IgD-negative memory B cell (primary cell): Measurements from ENCODE around the gene RAB6B. TPM values are rescaled to one million over a fixed set of nuclear protein-coding genes. Genes with fewer than 3 reads are reported as not detected.

Experiments used
- H3K27ac Mint-ChIP-seq, 3 donors: one replicate each; pipeline ENCODE4 v1.8.0; 2020 to 2022; ENCODE audit warnings: mild to moderate bottlenecking in 3 of 3, mixed read lengths in 3 of 3, moderate library complexity in 1 of 3
- H3K27me3 Mint-ChIP-seq: one replicate; pipeline ENCODE4 v1.8.0; 2021; ENCODE audit warnings: mixed read lengths
- H3K36me3 Mint-ChIP-seq: one replicate; pipeline ENCODE4 v1.8.0; 2020; ENCODE audit warnings: mild to moderate bottlenecking, mixed read lengths
- H3K4me1 Mint-ChIP-seq, 3 donors: one replicate each; pipeline ENCODE4 v1.8.0; 2020 to 2022; ENCODE audit warnings: mixed read lengths in 3 of 3, mild to moderate bottlenecking in 1 of 3
- H3K4me3 Mint-ChIP-seq, 4 donors: one replicate each; pipeline ENCODE4 v1.8.0; 2020 to 2022; ENCODE audit warnings: mild to moderate bottlenecking in 4 of 4, mixed read lengths in 4 of 4, moderate library complexity in 3 of 4
- H3K9me3 Mint-ChIP-seq, 3 donors: one replicate each; pipeline ENCODE4 v1.8.0; 2020 to 2021; ENCODE audit warnings: mixed read lengths in 3 of 3, mild to moderate bottlenecking in 1 of 3
- polyA plus RNA-seq: library from polyadenylated mRNA; unstranded; fragments of 300-500 nt; fragmentation: Illumina TruSeq; gene quantifications from one replicate; pipeline ENCODE4 v1.2.3, GENCODE V29; 2021

RAB6B gene
- polyA plus RNA-seq, 1 donor from 2014 or later: 0.36 TPM

DNA sequence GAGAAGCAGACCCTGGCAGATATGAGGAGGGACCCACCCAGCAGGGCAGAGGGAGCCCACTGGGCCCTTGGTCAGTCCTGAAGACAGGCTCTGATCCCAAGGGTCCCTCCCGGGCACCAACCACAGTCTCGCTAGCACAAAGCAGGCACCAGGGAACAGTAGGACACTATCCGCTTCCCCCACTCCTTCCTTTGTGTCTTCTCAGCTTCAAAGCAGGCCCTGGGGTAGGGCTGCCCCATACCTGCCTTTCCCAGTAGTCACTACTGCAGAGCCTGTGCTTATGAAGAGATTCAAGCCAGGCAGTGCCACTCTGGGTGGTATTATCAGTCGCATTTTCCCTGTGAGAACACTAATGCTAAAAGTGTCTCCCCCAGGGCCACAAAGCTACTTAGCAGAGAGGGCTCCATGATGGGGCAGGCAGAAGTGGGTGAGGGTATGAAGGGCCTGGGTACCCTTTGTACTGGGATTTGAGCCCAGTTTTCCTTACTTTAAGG, 57.3 kb downstream of the RAB6B start:
- no peaks in the 10 kb centered on the region for H3K27me3 Mint-ChIP-seq
- no peak overlapping the region for H3K4me3 Mint-ChIP-seq

DNA sequence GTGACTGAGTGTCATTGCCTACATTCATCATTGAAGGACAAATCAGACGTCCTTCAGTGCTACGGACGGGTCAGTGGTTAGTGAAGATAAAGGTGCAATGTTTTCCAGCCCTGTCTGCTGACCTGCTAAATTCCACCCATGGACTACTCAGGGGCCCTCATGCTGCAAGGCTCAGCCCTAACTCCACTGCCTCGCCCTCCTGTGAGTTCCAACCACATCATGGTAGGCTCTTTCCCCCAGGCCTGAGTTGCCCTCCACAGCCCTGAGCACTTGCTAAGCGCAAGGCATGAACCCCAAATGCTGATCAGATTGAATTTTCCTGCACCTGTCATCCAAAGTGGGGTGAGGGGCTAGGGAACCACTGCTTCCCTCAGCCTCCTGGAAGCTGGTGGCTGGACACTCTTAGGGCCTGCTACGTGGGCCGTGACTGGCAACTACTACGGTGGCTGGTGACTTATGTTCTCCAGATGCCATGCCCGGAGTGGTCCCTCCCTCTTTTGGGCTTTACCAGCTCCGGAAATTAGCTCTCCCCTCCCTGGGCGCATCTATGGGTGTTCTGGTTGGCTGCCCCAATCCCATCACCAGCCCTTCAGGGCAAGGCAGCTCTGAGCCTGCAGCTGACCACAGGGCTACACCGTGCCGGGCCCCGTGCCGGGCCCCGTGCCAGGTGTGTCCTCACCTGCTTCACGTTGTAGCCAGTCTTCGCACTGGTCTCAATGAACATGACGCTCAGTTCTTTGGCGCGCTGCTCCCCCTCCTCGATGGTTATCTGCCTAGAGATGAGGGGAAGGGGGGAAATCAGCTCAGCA, 58.0 kb downstream of the RAB6B start:
- Mint-ChIP-seq H3K27me3 (no peaks in the 10 kb centered on the region), H3K4me3 (no peak overlapping the region), H3K27ac (no peak overlapping the region), H3K9me3 (no peaks in the 10 kb centered on the region), H3K36me3 (no peaks in the 10 kb centered on the region), H3K4me1 (no peaks in the 10 kb centered on the region)

More for the DNA sequence above, 57.3 kb downstream of the RAB6B start:
- no peak overlapping the region for H3K27ac Mint-ChIP-seq
- no peaks in the 10 kb centered on the region for H3K36me3 Mint-ChIP-seq
- no peaks in the 10 kb centered on the region for H3K4me1 Mint-ChIP-seq
- H3K9me3 Mint-ChIP-seq: no peaks in the 10 kb centered on the region

DNA sequence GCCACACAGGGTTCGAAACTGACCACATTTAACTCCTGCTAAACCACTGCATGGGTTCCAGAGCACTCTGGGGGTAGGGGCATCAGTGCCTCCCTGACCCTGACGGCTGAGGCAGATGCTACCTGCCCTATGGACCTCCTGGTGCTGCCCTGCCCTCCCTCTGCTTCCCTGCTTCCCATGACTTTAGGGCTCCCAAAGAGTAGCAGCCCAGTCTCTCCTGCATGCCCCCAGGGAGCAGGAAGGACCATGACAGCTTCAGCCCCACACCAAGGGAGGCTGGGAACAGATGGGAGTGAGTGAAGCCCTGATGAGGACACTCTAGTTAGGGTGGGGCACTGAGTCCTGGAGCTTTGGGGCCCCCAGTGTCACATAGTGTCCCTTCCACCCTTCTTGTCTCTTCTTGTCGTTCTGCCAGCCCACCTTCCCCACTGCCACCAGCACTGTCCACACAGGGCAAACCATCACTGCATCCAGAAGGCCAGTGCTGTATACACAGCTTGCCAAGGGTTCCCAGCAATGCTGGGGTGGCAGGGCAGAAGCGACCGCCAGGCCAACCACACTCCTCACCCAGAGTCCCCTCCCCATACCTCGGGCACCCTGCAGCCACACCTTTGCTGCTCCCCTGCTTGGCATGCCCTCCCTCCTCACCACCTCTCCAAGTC, 59.1 kb downstream of the RAB6B start:
- H3K4me3 Mint-ChIP-seq: no peak overlapping the region
- H3K27ac Mint-ChIP-seq: peak overlapping the region in 1 of 3 donors; percentile 47
- H3K27me3 Mint-ChIP-seq: no peaks in the 10 kb centered on the region
- no peaks in the 10 kb centered on the region for H3K36me3 Mint-ChIP-seq
- H3K9me3 Mint-ChIP-seq: no peaks in the 10 kb centered on the region
- no peaks in the 10 kb centered on the region for H3K4me1 Mint-ChIP-seq

DNA sequence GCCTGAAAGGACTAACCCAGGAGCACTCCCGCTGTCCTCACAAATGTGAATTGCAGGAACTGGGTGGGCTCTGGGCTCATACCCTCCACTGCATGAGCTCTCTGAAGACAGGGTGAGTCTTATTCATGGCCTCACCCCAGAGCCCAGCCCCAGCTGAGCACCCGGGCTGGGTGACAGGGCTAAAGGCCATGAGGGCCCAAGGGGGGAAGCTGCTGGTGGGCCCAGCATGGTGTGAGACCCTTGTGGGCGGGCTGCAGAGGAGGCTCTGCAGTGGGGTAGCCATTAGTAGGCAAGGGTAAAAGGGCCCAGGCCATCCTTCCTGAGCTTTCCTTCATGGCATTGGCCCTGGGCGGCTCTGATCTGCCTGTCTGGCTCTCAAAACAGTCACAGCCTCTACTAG, 59.7 kb downstream of the RAB6B start:
- Mint-ChIP-seq H3K4me3 (no peak overlapping the region), H3K27me3 (no peaks in the 10 kb centered on the region), H3K36me3 (no peaks in the 10 kb centered on the region), H3K27ac (no peak overlapping the region), H3K9me3 (no peaks in the 10 kb centered on the region), H3K4me1 (no peaks in the 10 kb centered on the region)

DNA sequence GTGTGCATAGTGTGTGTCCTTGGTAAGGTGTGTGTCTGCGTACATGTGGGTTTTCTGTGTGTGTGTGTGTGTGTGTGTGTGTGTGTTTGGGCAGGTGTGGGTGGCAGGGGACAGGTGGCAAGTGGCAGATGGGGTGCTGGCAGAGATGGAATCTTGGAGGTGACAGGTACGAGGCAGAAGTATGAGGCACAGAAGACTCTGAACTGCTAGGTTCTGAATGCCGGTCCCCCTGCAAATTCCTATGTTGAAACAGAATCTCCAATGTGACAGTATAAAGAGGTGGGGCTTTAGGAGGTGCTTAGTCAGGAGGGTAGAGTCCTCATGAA, 60.3 kb downstream of the RAB6B start:
- H3K27me3 Mint-ChIP-seq: no peaks in the 10 kb centered on the region
- no peaks in the 10 kb centered on the region for H3K4me1 Mint-ChIP-seq
- no peaks in the 10 kb centered on the region for H3K36me3 Mint-ChIP-seq
- no peak overlapping the region for H3K4me3 Mint-ChIP-seq
- no peaks in the 10 kb centered on the region for H3K9me3 Mint-ChIP-seq
- H3K27ac Mint-ChIP-seq: no peak overlapping the region

DNA sequence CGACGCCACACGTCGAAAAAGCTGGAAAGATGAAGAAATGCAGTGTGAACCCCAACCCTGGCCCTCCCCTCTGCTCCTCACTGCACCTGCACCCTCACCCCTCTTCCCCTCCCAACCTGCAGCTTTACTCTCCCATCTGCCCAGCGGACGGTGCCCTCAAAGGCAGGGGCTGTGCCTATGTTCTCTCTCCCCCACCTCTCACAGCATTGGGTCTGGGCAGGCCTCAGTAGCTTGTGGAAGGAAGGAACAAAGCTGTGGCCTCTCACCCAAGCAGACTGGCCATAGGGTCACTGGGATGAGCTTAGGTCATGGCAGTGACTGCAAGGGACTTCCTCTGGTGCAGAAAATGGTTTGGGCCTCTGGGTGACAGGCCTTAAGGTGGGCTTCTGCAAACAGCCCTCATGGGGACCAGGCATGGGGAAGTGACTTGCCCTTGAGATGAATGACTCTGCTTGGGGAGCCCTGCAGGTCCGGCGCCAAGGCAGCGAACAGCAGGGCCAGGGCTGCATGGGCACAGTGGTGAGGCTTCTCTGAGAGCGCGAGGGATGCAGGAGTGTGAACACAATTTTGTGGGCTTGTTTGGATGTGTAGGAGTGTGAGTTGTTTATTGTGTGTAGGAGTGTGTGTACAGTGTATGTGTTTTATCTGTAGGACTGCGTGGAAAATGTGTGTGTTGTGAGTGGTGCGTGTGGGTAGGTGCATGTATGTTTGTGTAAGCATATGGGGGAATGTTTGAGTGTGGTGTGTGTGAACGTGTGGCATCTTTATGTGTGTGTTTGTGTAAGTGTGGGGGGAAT, 60.9 kb downstream of the RAB6B start:
- Mint-ChIP-seq H3K27ac (no peak overlapping the region), H3K4me1 (no peaks in the 10 kb centered on the region), H3K4me3 (no peak overlapping the region), H3K36me3 (no peaks in the 10 kb centered on the region), H3K9me3 (no peaks in the 10 kb centered on the region), H3K27me3 (no peaks in the 10 kb centered on the region)

DNA sequence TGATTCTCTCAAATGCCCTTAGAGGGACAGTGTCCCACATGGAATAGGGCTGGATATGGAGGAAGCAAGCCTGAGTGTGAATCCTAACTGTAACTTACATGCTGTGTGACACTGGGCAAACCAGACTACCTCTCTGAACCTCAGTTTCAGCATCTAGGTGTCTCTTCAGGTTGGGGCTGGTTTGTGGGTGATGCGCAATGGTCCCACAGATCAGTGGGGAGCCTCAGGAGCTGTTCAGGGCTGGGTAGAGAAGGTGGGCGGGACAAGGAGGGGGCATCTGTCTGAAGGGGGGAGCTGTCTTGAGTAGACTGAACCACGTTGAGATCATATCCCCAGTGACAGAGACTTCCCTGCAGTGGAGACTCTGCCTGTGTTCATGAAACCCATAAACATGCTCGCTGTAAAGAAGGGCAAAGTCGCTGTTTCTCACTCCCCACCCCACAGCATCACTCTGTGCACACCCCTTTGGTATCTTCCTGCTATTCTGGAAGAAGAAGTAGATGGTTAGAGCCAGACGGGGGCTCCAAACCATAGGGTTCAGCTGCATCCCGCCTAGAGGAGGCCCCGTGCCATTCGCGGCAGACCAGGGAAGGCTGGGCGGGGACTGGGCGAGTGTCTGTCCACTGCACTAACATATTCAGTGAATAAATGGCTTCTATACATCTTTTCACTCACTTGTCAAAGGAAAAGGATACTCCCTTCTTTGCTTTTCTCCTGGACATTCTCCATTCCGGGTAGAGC, 61.6 kb downstream of the RAB6B start:
- Mint-ChIP-seq H3K27ac (no peak overlapping the region), H3K27me3 (no peaks in the 10 kb centered on the region), H3K4me3 (no peak overlapping the region)

DNA sequence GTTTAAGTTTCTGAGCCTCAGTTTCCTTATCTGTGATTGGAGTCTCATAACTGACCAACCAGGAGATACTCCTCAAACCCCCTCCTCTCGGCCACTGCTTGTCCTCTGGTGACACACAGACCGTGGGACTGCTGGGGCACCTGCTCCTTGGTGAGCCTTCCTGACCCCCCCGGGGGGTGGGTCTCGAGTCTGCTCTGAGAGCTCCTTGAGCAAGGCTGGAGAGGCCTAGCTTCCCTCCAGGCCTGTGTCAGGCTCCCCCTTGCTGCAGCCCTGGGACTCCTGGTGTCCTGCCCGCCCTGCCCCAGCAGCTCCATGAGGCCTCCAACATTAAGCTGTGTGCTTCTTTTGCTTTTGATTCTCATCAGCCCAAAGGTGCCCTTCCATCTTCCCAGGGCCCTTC, 62.4 kb downstream of the RAB6B start:
- no peaks in the 10 kb centered on the region for H3K27me3 Mint-ChIP-seq
- H3K27ac Mint-ChIP-seq: no peak overlapping the region
- no peaks in the 10 kb centered on the region for H3K9me3 Mint-ChIP-seq
- no peak overlapping the region for H3K4me3 Mint-ChIP-seq
- no peaks in the 10 kb centered on the region for H3K4me1 Mint-ChIP-seq
- H3K36me3 Mint-ChIP-seq: no peaks in the 10 kb centered on the region

More for the DNA sequence above, 61.6 kb downstream of the RAB6B start:
- Mint-ChIP-seq H3K4me1 (no peaks in the 10 kb centered on the region), H3K36me3 (no peaks in the 10 kb centered on the region), H3K9me3 (no peaks in the 10 kb centered on the region)

DNA sequence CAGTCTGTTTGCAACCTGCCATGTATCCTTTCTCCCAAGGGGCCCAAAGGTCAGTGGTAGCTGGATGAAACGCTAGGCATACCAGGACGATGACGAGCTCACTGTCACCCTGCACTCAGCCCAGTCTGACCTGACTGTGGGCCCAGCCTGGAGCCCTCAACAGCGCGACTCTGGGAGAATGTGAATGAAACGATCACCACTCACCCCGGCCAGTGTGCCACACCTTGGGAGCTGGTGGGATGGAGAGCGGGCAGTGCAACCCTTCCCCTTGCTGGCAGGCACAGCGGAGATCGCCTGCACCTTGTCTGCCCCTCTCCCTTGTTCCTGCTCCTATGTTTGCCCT, 62.9 kb downstream of the RAB6B start:
- Mint-ChIP-seq H3K27ac (no peak overlapping the region), H3K9me3 (no peaks in the 10 kb centered on the region), H3K27me3 (no peaks in the 10 kb centered on the region), H3K4me3 (no peak overlapping the region), H3K36me3 (no peaks in the 10 kb centered on the region), H3K4me1 (no peaks in the 10 kb centered on the region)

DNA sequence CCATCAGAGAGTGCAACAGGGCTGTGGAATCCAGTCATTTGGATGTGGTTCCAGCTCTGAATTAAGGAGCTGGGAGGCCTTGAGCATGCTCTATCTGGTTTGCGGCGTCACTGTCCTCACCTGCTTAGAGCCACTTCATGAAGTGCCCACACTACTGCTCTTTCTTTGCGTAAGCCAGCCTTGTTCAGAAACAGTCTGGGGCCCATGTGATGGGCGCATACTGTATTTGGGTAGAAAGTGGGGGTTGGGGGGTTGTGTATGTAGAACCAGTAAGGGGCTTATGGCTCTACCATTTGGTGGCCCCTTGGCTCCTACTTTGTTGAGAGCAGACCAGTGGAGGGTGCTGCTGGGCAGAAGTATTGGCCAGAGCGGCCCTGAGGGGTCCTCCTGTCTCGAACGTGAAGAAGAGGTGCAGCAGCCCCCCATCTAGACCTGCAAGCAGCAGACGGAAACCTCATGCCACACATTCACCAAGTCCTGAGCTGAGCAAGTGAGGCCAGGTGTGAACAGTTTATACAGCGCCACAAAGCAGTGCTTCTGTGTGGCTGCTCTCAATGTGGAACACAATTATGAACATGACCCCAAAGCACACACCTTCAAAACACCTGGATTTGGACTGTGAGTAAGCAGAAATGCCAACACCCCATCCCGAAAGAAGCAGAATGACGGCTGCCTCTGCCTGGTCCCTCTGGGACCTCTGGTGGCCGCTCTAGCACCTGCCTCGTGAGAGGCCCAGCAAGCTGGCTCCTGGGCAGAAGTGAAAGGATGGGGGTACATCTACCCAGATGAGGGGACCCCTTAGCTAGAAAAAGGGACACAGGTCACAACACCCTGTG, 63.5 kb downstream of the RAB6B start:
- Mint-ChIP-seq H3K4me1 (no peaks in the 10 kb centered on the region), H3K27ac (no peak overlapping the region), H3K4me3 (no peak overlapping the region), H3K36me3 (no peaks in the 10 kb centered on the region), H3K9me3 (no peaks in the 10 kb centered on the region), H3K27me3 (no peaks in the 10 kb centered on the region)

DNA sequence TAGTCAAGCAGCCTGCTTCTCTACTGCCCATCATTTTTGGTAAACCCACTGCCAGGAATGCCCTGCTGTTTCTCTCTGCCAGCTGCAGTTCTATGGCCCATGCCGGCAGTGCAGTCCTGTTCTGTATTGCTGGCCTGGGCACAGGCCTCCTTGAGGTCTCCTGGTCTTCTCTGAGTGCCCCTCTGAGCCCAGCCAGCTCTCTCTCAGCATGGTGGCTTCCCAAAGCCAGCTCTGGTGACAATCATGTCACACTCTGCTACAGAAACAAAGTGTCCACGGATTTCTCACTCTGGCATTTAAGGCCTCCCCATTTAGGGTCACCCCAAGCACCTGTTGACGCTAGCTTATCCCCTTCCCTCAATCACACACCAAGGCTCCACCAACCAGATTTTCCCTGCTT, 65.6 kb downstream of the RAB6B start:
- no peak overlapping the region for H3K4me3 Mint-ChIP-seq
- no peaks in the 10 kb centered on the region for H3K9me3 Mint-ChIP-seq
- no peaks in the 10 kb centered on the region for H3K27me3 Mint-ChIP-seq
- no peak overlapping the region for H3K27ac Mint-ChIP-seq
- H3K4me1 Mint-ChIP-seq: no peaks in the 10 kb centered on the region
- peaks cover 4% of the 10 kb centered on the region for H3K36me3 Mint-ChIP-seq

DNA sequence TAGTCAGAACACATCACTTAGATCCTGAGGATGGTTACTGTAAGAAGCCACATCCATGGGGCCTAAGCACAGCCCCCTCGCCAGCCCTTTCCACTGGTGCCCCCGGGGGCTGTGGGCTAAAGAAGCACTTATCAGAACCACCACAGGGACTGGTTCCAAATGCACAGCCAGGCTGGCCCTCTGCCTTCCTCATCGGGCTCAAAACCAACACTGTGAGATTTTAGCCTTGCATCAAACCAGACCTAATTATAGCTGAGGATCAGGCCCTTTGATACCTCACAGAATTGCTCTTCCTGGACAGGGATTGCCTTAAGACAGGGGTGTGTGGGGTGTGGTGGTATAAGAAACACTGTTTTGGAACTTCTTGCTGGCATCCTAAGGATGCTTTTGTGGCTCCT, 66.4 kb downstream of the RAB6B start:
- Mint-ChIP-seq H3K4me1 (no peaks in the 10 kb centered on the region), H3K9me3 (no peaks in the 10 kb centered on the region), H3K27ac (no peak overlapping the region), H3K36me3 (peaks cover 4% of the 10 kb centered on the region), H3K4me3 (no peak overlapping the region), H3K27me3 (no peaks in the 10 kb centered on the region)

DNA sequence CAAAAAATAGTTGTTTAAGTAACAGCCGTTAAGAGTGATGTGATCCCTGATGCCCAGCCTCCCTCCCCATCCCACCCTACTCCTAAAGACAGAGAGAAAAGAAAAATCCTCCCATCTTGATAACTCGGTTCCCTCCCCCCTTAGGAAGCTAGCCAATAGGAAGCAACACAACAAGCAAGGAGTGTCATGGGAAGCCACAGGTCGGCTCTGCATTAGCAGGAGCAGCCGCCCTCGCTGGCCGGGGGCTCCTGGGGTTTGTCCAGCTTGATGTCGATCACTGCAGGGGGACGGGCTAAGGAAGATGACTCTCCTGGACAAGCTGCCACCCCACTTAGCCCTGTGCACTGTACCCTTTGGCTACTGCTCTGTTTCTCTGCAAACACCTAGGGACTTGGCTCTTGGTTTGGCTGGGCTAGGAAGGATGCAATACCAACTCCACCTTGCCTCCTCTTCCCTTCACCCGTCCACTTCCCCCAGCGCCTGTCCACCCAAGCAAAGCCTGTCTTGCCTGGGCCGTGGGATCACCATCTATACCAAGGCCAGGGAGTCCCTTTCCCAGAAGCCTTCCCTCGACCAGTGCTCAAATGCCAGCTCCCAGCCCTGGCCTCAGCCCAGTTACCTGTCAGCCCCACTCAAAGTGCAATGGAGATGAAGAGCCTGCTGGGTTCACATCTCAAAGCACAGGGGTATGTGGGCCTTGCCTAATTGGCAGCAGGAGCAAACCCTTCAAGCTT, 66.9 kb downstream of the RAB6B start:
- no peak overlapping the region for H3K27ac Mint-ChIP-seq
- H3K4me1 Mint-ChIP-seq: no peaks in the 10 kb centered on the region
- H3K36me3 Mint-ChIP-seq: peaks cover 4% of the 10 kb centered on the region
- no peaks in the 10 kb centered on the region for H3K9me3 Mint-ChIP-seq
- H3K4me3 Mint-ChIP-seq: no peak overlapping the region
- no peaks in the 10 kb centered on the region for H3K27me3 Mint-ChIP-seq

DNA sequence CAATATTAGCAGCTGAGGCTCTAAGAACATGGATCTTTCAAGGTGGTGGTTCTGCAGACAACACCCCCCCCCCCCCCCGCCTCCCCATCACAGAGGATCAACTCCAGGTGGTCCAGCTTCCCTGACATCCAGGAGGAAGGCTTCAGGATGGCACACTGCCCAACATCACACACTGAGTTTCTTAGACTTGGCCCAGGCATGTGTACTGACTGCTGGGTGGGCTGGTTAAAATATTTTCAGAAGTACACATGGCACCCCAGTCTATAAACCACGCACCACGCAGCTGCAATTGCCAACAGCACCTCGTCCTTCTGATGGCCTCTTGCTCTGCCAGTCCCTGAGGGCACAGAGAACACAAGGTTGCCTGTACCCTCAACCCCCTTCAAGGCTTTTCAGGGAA, 68.0 kb downstream of the RAB6B start:
- Mint-ChIP-seq H3K36me3 (peaks cover 5% of the 10 kb centered on the region), H3K9me3 (no peaks in the 10 kb centered on the region), H3K4me3 (no peak overlapping the region), H3K4me1 (no peaks in the 10 kb centered on the region), H3K27ac (no peak overlapping the region), H3K27me3 (no peaks in the 10 kb centered on the region)
